Measurements from ENCODE around the gene RGP1. TPM values are rescaled to one million over a fixed set of nuclear protein-coding genes. Genes with fewer than 3 reads are reported as not detected.

Gene RGP1
- total RNA-seq, 1 donor from 2014 or later: 10.6 TPM

- DNase-seq: peak; percentile 59
Observed at GRCh38 chr9:35774907-35775635, 26.0 kb downstream of the RGP1 start.

GRCh38 chr9:35776018-35776417, 26.9 kb downstream of the RGP1 start:
- no peak for DNase-seq

GRCh38 chr9:35778496-35778895, 29.4 kb downstream of the RGP1 start:
- no peak for DNase-seq

GRCh38 chr9:35781066-35781465, 32.0 kb downstream of the RGP1 start:
- DNase-seq: no peak

DNA sequence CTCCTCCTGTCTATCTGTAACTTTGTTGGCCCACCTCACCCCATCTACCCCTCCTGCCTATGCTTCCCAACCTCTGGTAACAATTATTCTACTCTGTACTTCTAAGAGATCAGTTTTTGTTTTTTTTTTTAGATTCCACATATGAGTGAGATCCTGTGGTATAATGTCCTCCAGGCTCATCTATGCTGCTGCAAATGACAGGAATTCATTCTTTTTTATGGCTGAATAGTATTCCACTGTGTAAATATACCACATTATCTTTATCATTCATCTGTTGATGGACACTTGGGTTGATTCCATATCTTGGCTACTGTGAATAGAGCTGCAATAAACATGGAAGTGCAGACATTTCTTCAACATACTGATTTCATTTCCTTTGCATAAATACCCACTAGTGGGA, 34.3 kb downstream of the RGP1 start:
- DNase-seq: no peak

DNA sequence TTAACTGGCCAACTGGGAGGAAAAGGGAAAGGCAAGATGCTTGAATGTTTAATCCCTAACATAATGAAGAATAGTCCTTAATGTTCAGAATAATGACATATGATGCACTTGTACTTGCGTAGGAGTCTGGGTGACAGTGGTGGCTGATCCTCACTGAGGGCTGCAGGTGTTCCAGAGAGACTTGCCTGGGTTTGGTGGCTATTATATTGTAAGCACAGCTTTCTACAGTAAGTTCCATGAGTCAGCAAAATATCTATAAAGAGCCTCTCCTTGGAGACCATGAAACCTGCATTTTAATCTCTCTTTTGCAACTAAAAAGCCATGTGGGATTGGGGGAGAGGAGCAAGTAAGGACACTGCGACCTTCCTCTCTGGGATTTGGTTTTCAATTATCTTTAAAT, 40.5 kb downstream of the RGP1 start:
- DNase-seq: no peak

- DNase-seq: no peak
Observed at GRCh38 chr9:35790025-35790384, 40.9 kb downstream of the RGP1 start.

DNA sequence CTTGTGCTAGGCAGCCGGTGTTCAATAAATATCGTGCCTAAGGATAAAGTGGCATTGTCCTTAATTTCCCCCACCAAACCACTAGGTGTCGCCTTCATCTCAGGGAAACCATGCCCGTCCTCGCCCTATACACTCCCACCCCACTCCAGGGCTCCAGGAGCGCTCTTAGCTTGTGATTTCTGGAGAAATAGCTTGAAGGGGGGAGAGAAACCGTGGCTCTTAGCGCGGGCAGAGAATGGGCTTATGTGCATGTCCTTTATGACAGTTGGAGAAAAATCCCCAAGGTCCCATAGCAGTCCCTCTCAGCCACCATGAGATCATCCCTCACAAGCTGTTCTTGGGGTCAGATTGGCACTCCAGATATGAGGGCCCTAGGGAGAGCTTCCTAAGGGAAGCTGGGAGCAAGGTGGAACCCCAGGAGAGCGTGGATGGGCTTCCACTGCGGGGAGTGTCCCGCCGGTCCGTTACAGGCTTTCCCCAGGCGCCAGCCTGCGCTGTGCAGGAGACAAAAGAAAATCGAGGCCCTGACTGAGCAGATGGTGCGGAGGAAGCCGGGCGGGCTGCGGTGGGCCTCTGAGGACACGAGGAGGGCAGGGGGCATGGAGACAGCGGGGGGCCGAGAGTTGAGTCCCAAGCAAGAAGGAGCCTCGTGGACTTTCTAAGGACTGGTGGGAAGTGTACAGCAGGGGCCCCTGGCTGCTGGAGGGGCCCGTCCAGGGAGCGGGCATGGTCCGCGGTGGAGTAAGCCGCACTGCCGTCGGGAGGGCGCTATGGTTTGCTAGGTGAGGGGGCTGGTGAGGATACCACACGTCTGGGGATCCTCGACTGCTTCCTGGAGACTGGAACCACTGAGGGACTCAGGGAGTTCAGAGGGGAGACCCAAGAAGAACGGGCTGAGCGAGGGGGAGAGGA, 41.6 kb downstream of the RGP1 start:
- DNase-seq: peak; percentile 92

DNA sequence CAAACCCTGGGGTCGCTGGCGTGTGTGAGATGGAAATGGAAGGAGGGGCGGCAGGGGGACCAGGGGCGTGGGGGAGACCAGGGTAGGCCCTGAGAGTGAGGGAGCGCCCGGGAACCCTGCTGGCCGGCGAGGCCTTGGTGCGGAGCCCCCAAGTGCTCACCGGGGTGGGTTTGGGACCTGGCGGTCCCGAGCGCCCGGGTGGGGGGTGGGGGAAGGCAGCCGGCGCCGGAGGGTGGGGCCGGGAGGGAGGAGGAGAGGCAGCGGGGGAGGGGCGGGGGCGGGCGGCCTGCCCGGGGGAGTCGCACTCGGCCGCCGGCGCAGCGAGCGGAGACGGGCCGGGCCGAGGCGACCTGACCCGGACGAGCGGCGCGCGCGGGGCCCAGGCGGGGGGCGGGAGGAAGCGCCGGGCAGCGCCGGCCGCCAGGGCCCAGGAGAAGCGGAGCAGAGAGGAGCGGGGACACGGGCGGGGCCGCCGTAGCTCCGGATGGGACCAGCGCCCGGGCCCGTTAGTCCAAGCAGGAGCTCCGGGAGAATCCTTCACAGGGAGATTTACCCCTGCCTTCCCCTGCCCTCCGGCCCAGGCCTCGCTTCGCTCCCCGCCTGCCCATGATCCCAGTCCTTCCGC, 42.3 kb downstream of the RGP1 start, which contains the start of gene NPR2:
NPR2 (plus strand) TSS at position 295 of the 625 bp plus-strand sequence. CDS start 818 bp downstream, outside the sequence.
- DNase-seq: peak; percentile 42

- no peak for DNase-seq
Observed at GRCh38 chr9:35792024-35792813, 43.1 kb downstream of the RGP1 start.

- DNase-seq: no peak
Observed at GRCh38 chr9:35792826-35793225, 43.7 kb downstream of the RGP1 start.

DNA sequence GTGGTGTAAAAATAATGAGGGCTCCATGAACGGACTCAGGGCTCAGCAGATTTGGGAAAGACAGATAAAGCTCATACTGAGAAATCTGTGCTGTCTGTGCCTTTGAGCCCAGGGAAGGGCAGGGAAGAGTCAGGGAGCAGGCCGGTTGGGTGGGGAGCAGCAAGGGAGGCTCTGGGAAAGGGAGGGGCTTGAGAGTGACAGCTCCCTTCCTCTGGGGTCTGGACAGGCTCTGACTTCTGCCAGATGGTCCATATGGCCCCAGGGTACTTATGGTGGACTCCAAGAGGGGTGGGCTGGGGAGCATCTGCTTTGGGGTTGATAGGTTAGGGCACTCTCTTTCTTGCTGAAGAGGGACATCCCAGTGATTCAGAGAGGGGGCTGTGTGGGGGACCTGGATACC, 44.4 kb downstream of the RGP1 start:
- DNase-seq: no peak

DNA sequence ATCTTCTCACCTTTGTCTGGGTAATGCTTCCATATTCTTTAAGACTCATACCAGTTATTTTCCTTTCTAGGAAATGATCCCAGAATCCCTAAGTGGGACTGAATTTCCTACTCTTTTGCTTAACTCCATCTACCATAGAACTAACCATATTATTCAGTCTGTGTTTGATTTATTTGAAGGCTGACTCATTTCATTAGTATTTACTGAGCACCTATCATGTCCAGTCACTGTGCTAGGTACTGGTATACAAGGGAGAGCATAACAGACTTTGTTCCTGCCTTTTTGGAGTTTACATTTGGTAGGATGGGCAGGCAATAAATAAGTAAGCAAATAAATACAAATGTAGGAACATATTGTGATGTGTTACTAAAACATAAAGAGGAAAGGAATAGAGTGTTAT, 46.6 kb downstream of the RGP1 start:
- no peak for DNase-seq

DNA sequence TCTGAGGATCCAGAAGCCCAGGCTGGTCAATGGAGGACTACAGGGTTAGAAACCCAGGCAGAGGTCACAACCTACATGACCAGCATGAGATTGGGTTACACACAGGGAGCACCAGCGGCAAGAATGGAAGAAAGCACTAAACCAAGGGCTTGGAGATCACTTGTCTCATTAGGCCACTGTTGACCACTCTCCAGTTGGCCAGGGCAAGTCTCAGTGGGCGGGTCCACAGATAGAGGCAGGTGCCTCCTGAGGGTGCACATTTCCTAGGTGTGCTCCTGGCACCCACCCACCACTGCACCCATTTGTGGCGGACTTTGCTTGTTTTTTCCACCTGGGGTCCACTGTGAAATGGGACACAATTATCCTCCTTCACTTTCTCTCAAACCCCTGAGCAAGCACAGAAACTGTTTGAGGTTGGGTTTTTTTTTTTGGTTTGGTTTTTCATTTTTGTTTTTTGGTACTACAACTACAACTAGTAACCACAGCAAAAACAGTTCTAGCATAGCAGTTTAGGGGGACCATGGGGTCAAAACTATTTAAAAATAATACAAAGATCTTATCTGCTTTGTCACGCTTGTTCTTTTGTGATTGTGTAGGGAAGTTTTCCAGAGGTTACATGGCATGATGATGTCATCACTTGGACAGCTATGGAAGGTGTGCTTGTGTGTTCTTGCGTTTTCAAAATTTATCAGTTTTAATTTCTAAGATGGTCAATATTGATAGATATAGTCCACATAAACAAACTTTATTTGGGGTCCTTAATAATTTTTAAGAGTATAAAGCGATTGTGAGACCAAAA, 48.4 kb downstream of the RGP1 start:
- DNase-seq: peak; percentile 33

- peak; percentile 83 for DNase-seq
Observed at GRCh38 chr9:35798658-35799374, 49.7 kb downstream of the RGP1 start.

DNA sequence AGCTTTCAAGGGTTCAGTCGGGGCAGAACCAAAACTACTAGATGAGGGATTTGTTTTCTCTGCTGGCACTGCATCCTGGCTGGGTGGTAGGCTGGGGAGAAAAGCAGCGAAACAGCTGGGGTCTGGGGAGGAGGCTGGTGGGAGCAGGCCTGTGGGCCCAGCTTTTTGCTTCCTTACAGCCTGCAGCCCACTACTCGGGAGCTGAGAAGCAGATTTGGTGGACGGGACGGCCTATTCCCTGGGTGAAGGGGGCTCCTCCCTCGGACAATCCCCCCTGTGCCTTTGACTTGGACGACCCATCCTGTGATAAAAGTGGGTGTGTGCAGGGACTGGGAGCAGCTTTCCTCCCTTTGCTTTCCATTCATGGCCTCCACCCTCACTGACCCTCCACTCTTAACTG, 51.4 kb downstream of the RGP1 start:
- DNase-seq: no peak

- DNase-seq: no peak
Observed at GRCh38 chr9:35801328-35802128, 52.4 kb downstream of the RGP1 start.

- no peak for DNase-seq
Observed at GRCh38 chr9:35806101-35806500, 57.0 kb downstream of the RGP1 start.
